ENCODE data around the gene SLC49A3. TPM values are rescaled to one million over a fixed set of nuclear protein-coding genes. Genes with fewer than 3 reads are reported as not detected.

SLC49A3 gene
- total and polyA plus RNA-seq, 10 donors, result 5.6 to 28.8 (median 17.0) TPM

DNA sequence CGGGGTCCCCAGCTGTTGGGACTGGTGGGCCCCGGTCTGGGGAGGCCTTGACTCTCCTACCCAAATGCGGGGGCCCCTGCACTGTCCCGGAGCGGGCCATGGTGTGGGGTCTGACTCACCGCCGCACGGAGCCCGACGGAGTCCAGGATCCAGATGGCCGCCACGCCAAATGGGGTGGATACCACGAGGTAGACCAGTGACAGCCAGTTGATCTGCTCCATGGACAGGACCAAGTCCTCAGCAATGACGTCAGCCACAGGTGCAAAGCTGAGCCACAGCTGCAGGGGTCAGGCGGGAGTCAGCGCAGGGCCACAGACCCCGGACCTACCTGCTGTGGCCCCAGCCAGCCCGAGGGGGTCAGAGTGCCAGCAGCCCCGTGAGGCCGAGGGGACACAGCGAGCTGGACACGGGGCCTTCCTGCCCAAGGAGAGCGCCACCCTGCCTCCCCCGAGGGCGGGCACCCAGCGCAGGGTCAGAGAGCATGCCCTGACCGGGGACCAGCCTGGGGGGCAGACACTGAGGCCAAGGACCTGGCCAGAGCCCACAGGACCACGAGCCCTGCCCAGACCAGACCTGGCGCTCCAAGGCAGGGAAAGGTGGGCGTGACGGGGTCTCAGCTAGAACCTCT is 2.4 kb downstream of the SLC49A3 start:
- H3K4me3 ChIP-seq, result peak overlapping the region in 1 of 8 donors; percentile 72
- 89 to 96% (median 95%) methylated on average over 14 to 31 of the region's 31 CpGs for WGBS, 5 donors
- H3K9me3 ChIP-seq, result no peaks in the 10 kb centered on the region
- peak overlapping the region in 7 of 8 donors; percentile 82 to 91 (median 88) for H3K27ac ChIP-seq
- intact Hi-C loops (cut with DNase I; ENCODE audit: low total_unique reads), result no loop called here
- H3K36me3 ChIP-seq, result peaks cover 0 to 9% (median 0%) of the 10 kb centered on the region in 6 donors
- H3K27me3 ChIP-seq (replicated peaks in 1 of 7), result peaks cover 0 to 13% (median 0%) of the 10 kb centered on the region in 7 donors
- DNase-seq, result peak; percentile 83
- TF ChIP-seq, protein P1, sequence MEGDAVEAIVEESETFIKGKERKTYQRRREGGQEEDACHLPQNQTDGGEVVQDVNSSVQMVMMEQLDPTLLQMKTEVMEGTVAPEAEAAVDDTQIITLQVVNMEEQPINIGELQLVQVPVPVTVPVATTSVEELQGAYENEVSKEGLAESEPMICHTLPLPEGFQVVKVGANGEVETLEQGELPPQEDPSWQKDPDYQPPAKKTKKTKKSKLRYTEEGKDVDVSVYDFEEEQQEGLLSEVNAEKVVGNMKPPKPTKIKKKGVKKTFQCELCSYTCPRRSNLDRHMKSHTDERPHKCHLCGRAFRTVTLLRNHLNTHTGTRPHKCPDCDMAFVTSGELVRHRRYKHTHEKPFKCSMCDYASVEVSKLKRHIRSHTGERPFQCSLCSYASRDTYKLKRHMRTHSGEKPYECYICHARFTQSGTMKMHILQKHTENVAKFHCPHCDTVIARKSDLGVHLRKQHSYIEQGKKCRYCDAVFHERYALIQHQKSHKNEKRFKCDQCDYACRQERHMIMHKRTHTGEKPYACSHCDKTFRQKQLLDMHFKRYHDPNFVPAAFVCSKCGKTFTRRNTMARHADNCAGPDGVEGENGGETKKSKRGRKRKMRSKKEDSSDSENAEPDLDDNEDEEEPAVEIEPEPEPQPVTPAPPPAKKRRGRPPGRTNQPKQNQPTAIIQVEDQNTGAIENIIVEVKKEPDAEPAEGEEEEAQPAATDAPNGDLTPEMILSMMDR (IDR thresholded peaks at IDR 0.05 in 8 of 11, conservative IDR thresholded peaks at IDR 0.05 in 3 of 11), result no peak
- TF ChIP-seq POLR2AphosphoS5 (IDR thresholded peaks at IDR 0.05) (no peak), POLR2A (IDR thresholded peaks at IDR 0.05) (no peak)
- peaks cover 7 to 72% (median 59%) of the 10 kb centered on the region in 6 donors for H3K4me1 ChIP-seq

DNA sequence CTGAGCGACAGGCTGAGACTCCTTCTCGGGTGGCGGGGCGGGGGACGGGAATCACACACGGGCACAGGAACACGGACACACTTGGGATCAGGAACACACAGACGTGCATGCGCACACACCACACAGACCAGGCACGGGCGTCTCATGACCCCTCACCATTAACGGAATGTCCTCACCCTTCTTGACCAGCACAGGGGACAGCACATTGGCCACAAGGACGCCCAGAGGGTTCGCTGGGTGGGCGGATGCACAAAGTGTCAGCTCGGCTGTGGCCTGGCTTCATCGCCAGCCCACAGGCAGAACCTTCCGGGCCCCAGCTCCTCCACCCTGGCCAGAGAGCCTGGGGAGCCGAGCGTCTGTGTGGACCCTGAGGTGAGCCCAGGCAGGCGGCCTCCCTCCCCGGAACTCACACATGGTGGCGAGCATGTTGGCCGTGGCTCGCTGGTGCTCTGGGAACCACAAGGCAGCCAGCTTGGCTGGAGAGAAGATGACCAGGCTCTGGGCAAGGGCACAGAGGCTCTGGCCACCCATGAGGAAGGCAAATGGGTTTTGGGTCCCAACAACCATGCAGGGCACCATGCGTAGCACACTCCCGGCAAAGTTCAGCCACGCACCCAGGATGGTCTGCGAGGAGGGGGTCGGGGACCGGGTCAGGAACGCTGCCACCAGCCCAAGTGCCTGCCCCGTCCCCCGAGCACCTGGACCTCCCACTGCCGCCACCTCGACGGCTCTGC is 3.1 kb downstream of the SLC49A3 start:
- Histone ChIP-seq H3K9me3 (no peaks in the 10 kb centered on the region), H3K4me3 (no peak overlapping the region), H3K27ac (peak overlapping the region in 1 of 8 donors; percentile 90), H3K4me1 (peaks cover 7 to 77% (median 63%) of the 10 kb centered on the region in 6 donors), H3K27me3 (replicated peaks in 1 of 7) (peaks cover 0 to 13% (median 0%) of the 10 kb centered on the region in 7 donors), H3K36me3 (peaks cover 0 to 9% (median 0%) of the 10 kb centered on the region in 6 donors)
- TF ChIP-seq POLR2AphosphoS5 (IDR thresholded peaks at IDR 0.05) (no peak), POLR2A (IDR thresholded peaks at IDR 0.05) (no peak)
- TF ChIP-seq, protein P1 (IDR thresholded peaks at IDR 0.05 in 8 of 11, conservative IDR thresholded peaks at IDR 0.05 in 3 of 11), result no peak
- intact Hi-C loops (cut with DNase I; ENCODE audit: low total_unique reads), result no loop called here
- WGBS, 5 donors, result 91 to 97% (median 94%) methylated on average over 28 to 37 of the region's 37 CpGs
- DNase-seq, result peak; percentile 76

DNA sequence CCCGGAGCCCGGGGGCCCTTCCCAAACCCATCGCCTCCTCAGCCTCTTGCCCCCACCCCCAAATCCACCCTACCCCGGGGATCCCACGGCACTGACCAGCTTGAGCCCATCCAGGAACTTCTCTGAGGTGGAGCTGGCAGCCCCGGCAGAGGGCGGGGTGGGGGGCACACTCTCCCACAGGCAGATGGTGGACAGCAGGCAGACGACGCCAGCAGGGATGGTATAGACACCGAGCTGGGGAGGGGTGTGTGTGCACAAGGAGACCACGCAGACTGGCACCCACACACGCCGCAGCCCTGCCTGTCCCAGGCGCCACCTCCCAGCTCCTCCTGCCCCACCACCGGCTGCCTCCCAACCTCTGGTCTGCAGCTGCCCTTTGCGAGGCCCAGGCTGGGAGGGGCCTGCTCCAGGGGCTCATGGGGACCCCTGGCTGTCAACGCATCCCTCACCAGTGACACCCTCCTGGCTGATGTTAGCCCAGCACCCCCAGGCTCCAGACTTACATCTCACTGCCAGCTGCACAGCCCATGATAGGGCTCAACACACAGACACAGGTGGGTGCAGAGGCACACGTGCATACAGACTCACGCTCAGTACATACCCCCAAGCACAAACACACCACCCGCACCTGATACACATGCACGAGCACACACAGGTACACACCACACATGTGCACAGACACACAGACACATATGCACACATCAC is 4.2 kb downstream of the SLC49A3 start:
- no peaks in the 10 kb centered on the region for H3K9me3 ChIP-seq
- H3K27ac ChIP-seq, result peak overlapping the region in 1 of 8 donors; percentile 40
- H3K4me1 ChIP-seq, result peaks cover 12 to 81% (median 70%) of the 10 kb centered on the region in 6 donors
- intact Hi-C loops (cut with DNase I; ENCODE audit: low total_unique reads), result no loop called here
- H3K4me3 ChIP-seq, result no peak overlapping the region
- H3K36me3 ChIP-seq, result peaks cover 0 to 9% (median 0%) of the 10 kb centered on the region in 6 donors
- peaks cover 0 to 13% (median 0%) of the 10 kb centered on the region in 7 donors for H3K27me3 ChIP-seq (replicated peaks in 1 of 7)
- peak; percentile 76 for DNase-seq
- 81 to 90% (median 86%) methylated on average over 15 to 21 of the region's 21 CpGs for WGBS, 5 donors
- TF ChIP-seq POLR2AphosphoS5 (IDR thresholded peaks at IDR 0.05) (no peak), POLR2A (IDR thresholded peaks at IDR 0.05) (no peak)
- TF ChIP-seq, protein P1 (IDR thresholded peaks at IDR 0.05 in 8 of 11, conservative IDR thresholded peaks at IDR 0.05 in 3 of 11), result no peak
